Inferior parietal cortex (tissue), 1 donor: ENCODE results near the gene NADK.
A peak's percentile ranks its signal among the peaks of the same experiment; 100 is the strongest.
"Not testable (repeated sequence)": the region's sequence is repeated elsewhere in the genome, so short reads cannot be mapped to it uniquely, and the experiment has no call there.

Experiments used
- DNase-seq: peaks from one replicate; pipeline ENCODE4 v3.0.0-alpha.2; 2016; ENCODE audit errors: extremely low spot score

The NADK gene

DNA sequence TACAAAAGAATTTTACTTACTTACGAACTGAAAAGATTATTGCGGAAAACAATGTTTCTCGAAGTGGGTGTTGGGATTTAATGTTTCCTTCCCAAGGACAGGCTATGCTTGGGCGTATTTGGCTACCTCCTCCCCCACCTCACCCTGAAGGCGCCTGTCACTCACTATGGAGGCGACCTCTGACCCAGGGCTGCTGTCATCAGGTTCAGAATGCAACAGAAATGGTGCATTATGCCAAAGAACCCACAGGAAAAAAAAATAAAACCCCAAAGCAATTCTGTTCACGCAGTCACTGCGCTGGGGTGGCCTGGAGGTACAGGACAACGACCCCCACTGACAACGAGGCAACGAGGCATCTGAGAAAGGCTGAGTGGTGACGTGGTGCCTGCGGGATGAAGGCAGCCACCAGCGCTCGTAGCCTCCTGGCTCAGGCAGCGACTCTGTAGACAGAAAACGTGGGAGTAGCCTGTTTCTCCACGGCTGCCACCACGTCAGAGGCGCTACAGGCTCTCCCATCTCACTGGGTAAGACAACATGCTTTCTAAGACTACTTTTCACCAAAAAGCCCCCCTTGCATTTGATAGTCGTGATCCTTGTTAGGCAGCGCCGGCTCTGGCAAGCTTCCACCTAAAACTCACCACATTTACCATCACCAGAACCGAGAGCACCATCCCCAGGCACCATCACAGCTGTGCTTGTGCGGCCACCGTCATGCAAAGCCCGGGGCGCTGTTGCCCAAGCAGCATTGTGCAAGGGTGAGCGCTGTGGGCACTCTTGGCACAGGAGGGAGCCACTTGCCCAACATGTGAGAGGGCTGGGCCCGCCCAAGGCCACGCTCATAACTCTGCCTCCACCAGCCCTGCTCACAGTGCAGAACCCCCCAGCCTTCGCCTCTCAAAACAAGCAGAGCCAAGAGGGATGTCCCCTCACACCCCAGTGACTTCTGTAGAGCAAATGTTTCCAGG lies 14.3 kb downstream of the NADK start:
- DNase-seq = peak; percentile 40

DNA sequence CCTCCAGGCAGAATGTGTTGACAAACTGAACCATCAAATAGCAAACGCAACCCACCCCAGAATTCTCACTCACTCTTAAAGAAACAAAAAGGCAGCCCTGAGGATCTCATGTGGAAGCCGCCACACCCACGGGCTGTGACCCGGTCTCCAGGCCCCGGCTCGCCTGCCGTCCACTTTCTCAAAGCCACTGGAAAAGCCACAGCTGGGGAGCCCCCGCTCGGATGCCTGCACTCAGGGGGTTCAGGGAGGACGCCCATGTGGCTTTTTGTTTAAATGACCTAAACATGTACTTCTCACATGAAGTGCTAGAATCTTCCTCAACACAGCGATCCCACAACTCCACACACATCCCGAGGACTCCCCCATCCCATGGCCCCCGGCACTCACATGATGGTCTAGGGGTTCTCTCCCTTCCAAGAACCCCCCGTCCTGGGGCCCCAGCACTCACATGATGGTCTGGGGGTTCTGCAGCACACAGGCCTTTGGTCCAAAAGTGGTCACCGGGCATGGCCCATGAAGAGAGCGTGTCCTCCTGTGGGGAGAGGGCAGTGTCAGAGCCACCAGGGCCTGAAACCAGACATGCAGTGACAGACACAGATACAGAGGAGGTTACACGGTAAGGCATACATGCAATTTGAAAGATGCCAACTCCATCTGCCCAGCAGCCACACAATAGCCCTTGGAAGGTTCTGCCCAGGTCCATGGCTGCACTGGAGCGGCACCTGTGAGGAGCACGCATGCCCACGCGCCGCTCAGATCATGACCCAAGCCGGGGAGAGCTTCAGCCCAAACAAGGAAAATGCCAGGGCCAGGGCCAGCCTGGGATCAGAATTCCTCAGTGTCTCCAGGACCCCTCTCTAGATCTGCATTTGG lies 16.5 kb downstream of the NADK start:
- DNase-seq = no peak

DNA sequence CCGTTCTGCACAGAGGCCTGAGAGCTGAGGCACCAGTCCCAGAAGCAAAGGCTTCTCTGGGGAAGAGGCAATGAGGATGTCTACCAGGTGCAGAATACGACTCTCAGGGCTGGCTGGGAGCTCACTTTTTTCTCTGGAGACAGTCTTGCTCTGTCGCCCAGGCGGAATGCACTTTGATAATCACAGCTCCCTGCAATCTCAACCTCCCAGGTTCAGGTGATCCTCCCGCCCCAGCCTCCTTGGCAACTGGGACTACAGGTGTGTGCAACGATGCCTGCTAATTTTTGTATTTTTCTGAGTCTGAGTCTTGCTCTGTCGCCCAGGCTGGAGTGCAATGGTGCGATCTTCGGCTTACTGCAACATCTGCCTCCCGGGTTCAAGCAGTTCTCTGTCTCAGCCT lies 17.6 kb downstream of the NADK start:
- DNase-seq = no peak

DNA sequence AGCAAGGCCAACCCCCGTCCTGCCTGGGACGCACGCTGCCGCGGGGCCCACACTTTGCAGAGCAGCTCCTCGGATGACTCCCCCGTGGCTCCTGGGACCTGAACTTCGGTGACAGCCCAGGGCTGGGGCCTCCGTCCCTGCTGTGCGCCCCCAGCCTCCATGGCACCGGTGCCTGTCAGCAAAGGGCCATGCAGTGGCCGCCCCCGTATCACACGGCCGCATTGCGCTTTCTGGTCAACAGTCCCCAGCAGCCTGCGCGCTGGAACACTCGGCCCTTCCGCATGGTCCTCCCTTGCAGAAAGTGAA lies 18.0 kb downstream of the NADK start:
- no peak for DNase-seq

DNA sequence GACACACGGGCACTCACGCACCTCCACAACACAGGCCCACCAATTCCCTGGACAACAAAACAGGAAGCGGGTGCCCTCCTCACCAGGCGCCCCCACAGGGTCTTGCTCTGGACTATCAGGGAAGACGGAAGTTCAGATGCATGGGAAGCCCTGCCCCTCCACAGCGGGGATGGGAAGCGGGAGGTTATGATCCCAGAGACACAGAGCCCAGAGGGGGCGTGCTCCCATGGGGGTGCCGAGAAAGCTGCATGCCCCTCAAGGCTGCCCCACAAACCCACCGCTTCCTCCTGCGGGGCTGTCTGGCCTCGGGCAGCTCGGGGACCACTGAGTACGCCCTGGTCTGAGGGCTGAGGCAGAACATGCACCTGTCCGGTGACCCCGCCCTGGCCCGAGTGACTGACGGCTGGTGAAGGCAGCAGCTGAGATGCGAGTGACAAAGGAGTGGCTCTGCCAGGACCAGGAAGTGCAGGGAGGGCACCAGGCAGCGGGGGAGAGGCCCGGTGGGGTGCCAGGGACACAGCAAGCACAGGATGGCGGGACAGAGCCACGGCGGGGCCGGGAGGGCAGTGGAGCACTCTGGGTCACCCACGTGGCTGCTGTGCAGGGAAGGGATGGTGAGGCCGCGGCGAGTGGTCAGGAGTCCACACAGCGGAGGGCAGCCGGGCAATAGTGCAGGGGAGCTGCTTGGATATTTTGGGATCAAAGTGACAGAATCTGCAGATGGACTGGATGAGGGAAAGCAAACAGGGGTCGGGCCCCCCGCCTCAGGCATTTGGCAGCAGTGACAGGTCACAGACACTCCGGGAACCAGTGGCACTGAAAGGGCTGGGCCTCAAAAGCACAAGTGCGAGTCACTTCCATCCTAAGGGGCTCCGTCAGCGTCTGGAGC lies 18.6 kb downstream of the NADK start:
- no peak for DNase-seq

DNA sequence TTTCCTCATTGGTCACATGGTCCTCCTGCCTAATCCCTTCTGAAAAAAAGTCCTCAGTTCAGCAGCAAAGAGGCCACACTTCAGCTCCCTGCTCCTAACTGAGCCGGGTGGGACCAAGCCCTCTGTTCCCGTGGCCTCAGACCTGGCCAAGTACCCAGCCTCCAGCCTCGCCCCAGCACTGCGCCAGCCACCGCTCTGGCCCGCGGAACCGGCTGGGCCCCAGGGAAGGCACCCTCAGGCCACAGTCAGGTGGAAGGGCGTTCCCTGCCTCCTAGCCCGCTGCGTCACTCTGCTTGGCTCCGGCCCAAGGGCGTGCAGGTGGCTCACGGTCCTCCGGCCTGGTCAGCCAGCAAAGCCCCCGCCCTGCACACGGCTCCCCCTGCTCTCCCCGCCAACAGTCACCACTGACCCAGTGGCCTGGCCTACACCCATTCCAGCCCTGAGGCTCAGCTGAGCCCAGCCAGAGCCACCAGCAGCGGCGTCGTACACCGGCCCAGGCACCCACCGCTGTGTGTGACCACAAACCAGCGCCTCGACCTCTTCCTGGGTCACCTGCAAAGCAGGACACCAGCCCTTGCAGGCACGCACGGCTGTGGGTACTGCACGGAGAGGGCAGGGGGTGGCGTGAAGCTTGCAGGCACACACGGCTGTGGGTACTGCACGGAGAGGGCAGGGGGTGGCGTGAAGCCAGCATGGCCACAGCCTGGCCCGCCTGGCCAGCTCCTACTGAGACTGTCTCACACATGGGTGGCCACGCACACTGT lies 19.4 kb downstream of the NADK start:
- DNase-seq = no peak

DNA sequence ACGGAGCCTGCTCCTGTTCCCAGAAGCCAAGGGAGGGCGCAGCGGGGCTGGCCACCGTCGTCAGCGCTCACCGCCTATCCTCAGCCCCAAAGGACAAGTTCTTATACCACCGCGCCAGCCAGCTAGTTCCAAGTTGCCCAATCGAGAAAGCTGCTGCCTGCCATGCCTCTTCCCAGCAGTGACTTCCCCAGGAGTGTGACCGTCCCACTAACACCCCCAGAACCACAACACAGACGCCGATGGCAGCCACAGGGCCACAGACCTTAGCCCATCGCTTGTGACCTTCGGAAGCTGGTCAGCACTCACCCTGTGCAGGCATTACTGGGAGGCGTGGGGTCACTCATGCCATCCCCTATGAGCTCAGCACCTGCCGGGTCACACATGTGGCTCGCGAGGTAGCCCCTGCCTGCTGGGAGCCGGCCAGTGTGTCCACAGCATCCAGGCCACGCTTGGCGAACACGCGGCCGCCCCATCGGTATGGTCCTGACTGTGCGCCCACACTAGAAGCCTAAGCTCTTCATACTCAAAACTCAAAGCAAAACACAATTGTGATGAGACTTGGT lies 20.1 kb downstream of the NADK start:
- no peak for DNase-seq

DNA sequence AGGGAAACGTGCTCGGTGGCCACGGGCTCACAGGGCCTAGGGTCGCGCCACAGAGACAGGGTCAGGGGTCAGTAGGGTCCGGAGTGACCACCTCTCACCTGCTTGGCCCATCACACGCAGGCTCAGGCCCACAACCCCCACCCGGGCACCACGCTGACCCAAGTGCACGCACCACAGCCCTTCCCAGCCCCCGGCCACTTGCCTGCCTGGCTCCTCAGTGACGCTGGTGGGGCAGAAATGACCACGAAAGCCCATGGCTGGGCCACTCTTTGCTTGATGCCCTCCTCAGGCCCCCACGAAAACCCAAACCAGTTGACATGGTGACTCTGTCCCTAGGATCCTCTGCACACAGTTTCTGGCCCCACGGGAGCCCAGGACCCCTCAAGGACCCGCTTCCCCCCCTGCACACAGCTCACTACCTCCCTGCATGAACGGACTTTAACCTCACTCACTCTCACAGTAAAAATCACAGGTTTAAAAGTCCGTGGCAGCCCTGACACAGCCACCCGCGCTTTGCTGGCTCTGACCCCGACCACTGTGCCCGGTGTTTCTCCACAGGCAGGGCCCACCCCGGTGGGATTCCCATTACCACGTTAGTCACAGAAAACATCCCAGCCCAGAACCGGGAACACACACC lies 20.7 kb downstream of the NADK start:
- no peak for DNase-seq

DNA sequence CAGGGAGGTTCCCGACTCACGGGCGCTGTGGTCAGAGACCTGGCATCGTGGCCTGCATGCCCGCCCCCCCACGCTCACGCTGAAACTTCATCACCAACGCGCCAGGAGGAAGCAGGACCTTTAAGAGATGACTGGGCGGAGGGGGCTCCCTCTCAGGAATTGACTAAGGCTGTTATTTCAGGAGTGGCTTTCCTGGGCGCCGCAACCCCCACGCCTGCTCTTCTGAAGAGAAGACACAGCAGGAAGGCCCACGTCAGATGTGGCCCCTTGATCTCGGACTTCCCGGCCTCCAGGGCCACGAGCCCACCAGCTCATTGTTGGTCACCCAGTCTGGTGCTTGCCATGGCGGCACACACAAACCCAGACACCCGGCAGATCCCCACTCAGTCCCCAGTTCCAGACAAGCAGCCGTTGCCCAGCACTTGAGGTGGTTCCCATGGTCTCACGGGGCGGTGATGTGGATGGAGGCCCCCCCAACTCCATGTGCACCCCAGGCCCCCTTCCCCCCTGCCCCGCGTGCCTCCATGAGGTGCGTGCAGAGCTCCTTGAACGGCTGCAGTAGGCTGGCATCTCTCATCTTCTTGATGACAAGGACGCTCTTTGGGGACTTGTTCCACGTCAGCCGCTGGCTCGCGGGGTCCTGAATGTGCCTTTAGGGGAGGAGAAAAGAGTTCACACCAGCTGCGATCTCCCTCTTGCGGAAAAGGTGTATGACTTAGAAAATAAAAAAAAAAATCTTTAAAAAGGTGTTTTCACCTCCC lies 21.4 kb downstream of the NADK start:
- DNase-seq = no peak

DNA sequence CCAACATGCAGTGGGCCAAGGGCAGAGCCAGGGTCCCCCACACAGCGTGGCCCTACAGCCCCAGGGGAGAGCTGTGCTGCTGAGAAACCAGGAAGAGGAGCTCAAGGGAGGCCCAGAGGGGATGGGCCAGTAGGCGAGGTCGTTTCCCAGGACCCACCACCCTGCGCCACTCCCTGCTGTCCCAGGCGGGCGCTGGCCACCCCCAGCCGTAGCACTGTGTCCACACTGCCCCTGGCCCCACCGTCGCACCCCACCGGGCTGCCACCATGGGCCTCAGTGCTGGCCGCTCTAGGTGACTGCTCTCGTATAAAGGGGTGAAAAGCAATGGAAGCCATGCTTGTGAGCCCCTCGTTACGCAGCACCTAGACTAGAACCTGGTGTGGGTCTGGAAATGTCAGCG lies 22.4 kb downstream of the NADK start:
- no peak for DNase-seq

DNA sequence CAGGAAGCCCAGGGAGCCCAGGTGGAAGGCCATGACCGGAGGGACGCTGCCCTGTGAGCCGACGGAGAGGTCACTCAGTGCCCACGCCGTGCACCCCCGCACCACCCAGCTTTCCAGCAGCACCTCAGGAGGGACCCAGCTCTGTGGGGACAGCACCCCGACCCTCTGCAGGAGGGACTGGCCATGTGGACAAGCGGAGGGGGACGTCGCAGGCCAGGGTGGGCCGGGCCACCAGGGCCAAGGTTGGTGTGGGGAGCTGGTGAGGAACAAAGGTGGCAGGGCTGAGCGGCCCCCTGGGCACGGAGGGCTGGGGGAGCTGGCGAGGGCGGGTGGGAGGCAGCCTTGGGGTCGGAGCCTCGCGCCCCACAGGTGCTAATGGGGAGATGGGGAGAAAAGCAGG lies 22.8 kb downstream of the NADK start:
- DNase-seq = no peak

DNA sequence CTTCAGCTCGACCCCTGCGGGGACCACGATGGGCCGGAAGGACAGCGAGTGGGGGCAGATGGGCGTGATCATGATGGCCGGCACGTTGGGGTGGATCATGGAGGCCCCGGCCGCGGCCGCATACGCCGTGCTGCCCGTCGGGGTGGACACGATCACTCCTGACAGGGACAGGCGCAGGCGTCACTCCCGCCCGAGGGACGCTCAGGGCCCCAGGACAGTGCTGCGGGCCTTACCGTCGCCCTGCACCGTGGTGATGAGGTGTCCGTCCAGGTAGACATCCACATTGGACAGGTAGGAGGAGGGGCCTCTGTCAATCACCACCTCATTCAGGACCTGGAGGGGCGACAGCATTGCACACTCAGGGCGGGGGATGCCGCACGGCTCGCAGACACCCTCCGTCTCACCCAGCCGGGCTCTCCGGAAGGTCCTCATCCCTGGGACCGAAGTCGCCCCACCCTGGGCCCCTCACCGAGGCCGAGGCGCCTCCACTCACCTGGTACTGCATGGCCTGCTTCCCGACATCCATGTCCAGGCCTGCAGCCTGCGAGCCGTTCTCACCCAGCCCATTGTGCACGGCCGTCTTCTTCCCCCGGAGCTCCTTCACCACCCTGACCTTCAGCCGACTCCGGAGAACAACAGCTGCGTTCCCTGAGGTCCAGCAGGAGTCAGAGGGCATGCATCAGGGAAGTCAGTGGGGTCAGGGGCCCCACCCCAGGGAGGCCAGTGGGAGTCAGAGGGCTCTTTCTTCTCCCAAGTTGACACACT lies 24.0 kb downstream of the NADK start:
- no peak for DNase-seq

DNA sequence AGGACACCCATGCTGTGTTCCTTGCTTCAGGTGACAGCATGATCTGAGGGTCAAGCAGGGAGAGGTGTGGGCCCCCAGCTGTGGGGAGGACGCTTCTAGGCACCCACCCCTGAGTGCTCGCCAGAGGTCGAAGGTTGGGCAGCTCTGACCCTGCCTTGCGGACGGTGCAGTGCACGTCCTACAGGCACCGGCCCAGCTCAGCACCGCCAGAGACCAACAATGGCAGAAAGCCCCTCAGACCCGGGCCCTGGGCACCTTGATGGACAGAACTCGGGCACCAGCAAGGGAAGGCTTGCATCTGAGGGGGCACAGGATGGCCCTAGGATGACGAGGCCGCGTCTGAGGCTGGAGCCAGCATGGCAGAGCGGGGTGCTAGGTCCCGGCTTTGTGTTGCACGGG lies 24.7 kb downstream of the NADK start:
- DNase-seq = no peak

DNA sequence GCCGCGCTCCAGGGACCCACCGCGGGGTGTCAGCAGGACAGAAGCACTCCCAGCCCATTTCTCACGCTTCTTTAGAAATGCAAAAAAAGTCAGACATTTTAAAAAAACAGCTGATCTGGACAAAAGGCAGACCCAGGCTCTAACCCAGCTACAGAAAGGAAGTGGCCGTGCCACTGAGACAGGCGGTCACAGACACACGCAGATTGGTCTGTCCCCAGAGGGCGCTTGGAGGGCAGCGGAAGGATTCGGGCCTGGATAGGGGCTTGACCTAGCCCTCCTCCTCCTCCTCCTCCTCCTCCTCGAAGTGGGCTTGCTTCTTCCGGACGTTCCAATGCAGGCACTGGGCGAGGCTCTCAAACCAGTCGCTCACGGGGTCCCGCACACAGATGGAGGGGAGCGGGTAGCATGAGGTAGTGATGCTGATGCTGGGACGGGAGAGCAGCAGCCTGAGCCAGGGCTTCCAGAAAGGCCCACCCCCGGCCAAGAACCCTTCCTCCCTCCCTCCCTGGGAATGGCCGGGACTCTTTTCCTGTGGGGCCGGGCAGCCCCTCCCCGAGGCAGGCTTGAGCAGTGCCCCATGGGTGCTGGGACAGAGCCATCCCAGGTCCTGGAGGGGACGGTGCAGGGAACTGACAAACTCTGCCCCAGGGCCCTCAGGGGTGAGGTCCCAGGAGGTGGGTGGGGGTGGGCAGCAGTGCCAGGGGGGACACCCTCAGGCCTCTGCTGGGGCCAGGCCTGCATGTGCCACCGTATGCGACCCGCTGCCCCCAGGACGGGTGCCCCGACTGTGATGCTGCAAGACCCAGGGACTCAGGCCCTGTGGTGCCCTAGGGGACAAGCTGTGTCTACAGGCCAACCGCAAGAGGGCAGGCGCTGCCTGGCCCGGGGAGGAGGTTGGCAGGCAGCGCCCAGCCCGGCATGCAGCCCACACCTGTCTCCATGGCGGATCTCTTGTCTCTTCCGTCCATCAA lies 25.3 kb downstream of the NADK start:
- DNase-seq = no peak

DNA sequence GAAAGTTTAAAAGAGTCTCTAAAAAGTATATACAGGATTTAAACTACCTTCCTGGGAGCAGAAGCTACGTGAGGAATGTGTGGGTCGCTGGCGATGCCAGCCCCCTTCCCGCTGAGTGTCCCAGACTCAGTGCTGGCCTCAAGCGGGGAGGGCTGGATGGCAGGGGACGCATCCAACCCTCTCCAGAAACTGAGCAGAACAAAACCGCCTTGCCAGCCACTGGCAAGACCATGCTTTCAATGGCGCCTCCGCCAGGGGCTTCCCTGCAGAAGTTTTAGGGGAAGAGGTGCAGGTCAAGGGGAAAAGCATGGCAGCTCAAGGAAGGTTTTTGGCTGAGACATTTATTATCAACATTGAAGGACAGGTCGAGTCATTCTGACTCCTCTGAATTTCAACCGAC lies 26.1 kb downstream of the NADK start:
- DNase-seq = no peak

DNA sequence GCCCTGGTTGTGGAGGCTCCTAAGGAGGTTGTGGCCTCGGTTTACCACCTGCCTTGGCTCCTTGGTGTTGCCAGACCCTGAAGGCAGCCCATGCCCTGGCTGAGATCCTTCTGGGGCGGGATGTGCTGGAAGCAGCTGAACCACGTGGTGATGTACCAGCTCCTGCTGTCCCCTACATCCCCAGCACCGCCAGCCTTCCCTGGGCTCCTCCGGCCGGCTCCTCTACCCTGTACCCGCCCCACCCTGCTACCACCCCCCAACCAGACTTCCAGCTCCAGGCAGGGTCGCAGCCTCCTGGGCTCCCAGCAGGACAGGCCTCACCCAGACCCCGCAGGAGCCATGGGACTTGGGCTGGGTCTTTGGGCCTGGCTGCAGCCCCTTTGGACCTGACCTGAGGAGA lies 28.3 kb downstream of the NADK start:
- DNase-seq = not testable (repeated sequence)

DNA sequence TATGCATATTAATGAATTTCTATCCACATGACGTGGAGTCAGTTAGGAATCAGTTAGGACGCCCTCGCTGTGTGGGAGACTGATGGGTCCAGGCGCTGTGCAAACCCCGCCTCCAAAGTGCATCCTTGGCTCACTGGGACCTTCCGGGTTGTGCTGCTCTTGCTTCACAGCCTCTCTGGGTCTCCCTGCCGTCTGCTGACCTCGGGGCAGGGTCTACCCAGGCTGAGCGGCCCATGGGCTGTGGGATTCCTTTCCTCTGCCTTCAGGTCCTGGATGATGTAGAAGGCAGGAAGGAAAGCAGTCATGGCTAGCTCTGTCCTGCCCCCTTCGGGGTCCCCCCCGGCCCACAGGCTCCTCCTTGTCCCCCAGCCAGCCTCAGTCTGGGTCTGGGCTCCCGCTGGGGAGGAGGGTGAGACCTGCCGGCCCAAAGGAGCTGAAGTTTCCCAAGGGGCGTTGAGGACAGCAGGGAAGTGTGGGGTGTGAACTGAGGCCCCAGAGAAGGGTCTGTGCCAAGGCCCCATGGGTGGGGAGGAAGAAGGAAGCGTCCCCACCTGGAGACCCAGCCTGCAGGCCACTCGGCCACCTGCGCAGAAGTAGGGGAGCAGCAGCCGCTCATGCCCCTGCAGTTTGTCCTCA lies 29.5 kb downstream of the NADK start:
- no peak for DNase-seq
